HG02885 (cell line): ENCODE measurements around the gene CD47.

ENCODE experiments used
- ATAC-seq: cut with Tn5 transposase; IDR thresholded peaks from one replicate; pipeline ENCODE4 v1.9.1; 2021; ENCODE audit warnings: mild to moderate bottlenecking; ENCODE audit not compliant: unreplicated experiment, poor library complexity

The CD47 gene

DNA sequence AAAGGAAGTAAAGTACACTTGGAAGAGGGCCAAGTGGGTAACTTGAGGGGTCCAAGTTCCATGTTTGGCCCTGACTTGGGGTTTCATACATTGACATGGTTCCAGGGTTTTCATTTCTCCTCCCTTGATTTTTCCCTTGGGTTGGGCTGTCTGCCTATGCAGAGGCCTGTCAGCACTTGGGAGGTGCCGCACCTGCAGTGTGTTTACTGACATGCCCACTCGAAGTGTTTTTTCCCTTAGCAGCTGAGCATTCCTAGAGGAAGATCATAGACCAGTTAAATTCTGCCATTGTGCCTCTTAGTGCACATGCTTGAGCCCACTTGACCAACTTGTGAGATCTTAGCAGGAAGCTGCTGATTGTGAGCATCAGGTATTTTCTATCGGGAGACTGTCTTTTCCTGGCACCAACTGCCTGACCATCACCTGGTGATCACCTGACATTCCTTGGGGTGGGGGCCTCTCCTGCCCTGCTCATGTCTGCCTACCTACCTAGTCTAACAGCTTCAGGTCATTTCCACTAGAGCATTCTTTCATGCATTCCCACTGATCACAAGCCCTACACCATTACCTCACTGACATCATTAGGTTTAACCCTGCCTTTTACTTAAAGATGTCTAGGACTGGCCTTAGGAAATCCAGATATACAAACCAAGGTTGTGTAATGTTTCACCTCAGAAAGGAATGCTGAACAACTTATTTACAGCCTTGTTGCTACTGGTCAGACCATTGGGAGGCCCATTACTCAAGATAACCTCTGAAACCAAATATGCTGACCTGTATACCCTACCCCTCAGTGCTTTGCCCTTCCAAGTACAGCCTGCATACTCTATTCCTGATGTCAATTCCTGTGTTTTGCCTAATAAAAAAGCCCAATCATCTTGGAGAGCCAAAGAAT is 68.3 kb downstream of the CD47 start:
- ATAC-seq: no peak

GRCh38 chr3:108021533-108021932 is 69.3 kb downstream of the CD47 start:
- ATAC-seq: no peak

DNA sequence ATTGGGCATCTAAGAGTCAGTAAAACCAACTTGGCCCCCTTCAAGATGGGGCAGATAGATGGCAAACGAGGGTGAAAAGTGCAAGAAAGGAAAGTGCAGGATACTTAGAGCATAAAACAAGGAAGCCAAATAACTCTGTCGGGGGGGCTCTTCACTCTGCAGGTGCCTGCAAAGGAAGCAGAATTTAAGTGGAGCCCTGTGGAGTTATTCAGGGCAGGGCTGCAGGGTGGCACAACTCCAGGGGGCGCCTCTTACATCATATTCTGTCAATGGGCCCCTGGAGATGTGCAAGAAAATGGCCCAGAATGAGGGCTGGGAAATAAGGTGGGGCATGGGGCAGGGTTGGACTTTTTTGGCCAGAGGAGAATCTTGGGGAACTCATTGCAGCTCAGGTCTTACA is 69.7 kb downstream of the CD47 start:
- no peak for ATAC-seq

- ATAC-seq: no peak
Observed at GRCh38 chr3:108018552-108018951, 72.3 kb downstream of the CD47 start.

GRCh38 chr3:108017587-108017986 is 73.2 kb downstream of the CD47 start:
- ATAC-seq: no peak

- ATAC-seq: no peak
Observed at GRCh38 chr3:108014943-108015342, 75.9 kb downstream of the CD47 start.

DNA sequence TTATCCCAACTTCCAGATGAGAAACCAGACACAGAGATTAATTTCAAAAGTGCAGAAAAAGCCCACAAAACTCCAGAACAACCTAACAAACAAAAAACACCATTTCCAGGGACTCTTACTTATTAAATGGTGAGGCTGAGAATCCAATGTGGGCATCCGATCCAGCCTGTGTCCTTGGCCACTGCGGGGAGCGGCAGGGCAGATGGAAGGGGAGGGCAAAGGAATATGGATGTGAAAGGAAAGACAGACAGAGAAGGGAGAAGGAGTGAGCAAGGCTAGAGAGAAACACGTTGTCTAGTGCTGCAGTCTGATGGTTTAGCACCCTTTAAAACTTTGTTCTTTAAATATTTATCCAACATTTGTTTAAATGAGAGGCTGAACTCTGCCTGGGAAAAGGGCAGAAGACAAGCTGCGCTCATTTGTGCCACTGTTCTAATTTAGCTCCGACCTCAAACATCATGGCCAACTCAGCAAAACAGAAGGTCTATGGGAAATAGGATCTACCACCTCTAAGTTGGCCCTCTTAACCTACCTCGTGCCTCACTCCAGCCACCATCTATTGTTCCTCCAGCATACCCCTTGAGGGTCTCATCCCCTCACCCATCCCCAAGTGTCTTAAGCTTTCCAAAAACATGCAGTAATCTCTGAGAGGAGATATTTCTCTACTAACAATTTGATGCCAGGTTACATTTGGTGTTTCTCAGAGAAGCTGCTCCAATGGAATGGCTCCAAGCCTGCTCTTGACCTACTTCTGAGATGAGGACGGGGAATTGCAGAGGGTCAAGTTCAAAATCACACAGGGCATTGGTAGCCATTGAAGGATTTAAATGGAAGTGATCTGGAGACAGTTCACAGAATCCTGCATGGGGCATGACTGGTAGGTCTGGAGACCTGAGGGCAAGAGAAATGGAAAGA is 77.4 kb downstream of the CD47 start:
- no peak for ATAC-seq

DNA sequence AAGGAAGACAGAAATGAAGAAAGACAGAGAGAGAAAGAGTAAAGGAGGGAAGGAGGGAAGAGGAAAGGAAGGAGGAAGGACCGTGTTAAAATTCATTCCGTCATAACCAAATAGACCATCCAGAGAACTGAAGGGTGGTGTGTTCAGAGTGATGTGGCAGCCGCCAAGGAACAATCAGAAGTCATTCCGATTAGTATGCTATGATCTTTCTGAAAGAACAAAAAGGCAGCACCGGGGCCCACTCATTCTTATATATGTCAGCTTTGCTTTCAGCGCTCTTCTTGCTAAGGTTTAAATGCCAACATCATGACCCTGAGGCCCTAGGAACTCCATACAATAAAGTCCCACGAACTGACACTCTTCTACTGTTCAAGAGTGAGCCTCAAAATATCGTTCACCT is 78.5 kb downstream of the CD47 start:
- no peak for ATAC-seq

- ATAC-seq: no peak
Observed at GRCh38 chr3:108011616-108012015, 79.2 kb downstream of the CD47 start.

DNA sequence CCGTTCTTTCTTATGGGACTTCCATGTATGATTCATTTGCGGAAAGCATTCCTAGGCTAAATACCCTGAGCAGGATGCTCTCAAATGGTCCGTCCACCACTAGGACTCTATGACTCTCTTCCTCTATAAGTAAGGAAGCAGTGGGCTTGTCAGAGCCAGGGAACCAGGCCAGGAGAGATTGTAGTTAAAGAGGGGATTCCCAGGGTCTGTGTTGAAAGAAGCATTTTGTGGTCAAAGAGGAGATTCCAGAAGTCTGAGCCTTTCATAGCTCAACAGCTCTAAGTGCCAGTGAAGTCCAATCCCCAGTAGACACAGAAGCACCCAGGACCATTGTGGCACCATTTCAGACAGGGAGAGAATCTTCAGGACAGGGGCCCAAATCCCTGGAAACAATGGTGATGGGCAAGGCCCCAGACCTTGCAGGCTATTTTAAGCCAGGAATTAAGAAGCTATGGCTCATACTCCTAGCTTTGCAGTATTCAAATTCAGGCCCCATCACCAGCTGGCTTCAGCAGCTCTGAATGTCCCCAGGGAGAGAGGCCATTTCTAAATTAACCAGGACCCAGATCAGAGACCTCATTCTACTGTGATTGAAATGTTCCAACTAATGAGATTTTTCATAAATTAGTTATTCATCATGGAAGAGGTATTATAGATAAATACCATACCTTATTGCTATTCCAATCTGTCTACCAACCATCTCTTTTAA is 81.7 kb downstream of the CD47 start:
- peak; percentile 45 for ATAC-seq

DNA sequence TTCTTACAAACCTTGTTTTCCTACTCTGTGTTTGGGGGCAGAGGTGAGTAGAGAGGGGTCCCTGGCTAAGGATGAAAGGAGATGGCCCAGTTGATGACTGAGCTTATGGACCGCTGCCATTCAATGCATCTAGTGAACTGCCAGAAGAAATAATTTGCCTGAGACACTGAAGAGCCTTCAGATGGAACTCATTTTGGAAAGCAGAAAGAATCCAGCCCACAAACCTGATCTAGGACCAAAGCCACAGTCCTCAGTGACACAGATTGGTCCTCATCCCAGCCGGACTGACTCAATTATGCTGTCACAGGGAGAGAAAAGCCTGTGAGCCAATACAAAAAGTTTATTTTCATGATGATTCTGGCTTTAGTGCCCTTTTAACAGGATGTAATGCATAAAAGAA is 82.7 kb downstream of the CD47 start:
- ATAC-seq: no peak

- no peak for ATAC-seq
Observed at GRCh38 chr3:108006881-108007331, 83.9 kb downstream of the CD47 start.

GRCh38 chr3:108006077-108006771 is 84.6 kb downstream of the CD47 start:
- no peak for ATAC-seq

DNA sequence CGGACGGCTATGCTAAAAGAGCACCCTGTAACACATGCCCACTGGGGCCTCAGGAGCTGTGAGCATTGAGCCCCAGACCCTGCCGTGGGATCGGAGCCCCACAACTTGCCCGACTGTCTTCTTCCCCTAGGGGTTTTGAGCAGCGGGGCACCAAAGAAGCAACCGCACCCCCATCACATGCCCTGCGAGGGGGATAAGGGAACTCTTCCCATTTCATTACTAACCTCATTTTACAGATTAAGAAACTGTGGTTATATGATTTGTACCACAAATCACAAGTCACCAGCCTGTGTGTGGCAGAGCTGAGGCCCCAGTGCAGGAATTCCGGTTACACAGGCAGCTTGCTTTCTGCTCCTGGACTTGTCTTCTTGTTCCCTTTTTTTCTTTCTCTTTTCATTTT is 86.2 kb downstream of the CD47 start:
- no peak for ATAC-seq

DNA sequence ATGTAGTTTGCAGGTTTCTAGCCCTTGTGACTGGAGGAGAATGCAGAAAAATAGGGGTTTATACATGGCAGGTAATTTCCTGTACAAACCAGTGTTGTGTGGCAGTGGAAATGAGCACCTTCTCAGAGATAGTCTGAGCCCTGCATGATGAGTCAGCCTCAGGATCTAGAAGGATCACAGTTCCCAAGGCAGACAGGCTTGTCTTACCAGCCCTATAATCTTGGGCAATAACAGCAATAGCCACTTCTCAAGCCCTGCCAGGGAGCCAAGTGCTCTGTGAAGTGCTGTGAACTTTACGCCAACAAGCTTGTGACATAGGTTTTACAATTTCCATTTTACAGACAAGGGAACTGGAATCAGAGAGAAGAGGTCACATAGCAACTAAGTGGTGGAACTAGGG is 89.4 kb downstream of the CD47 start:
- ATAC-seq: no peak

GRCh38 chr3:107999215-107999775 is 91.5 kb downstream of the CD47 start:
- ATAC-seq: no peak

DNA sequence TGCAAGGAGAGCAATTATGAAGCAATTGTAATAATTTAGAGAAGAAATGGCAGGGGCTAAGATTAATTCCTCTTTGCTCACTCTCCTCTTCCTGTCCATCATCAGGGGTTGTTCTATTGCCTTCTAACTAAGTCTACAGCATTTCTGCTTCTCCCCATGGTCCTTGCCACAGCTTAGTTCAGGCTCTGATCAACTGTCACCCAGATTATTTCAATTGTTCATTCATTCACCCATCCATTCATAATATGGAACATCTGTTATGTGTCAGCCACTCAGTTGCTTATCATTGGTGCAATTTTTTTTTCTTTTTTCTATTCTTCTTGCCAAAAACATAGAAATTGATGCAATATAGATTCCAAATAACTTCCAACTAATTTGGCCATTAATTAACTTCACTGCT is 93.2 kb downstream of the CD47 start:
- no peak for ATAC-seq

GRCh38 chr3:107995823-107996222 is 95.0 kb downstream of the CD47 start:
- no peak for ATAC-seq

- ATAC-seq: no peak
Observed at GRCh38 chr3:107994956-107995715, 95.7 kb downstream of the CD47 start.
